ENCODE results near the gene COL24A1.

- TF ChIP-seq, protein P1, sequence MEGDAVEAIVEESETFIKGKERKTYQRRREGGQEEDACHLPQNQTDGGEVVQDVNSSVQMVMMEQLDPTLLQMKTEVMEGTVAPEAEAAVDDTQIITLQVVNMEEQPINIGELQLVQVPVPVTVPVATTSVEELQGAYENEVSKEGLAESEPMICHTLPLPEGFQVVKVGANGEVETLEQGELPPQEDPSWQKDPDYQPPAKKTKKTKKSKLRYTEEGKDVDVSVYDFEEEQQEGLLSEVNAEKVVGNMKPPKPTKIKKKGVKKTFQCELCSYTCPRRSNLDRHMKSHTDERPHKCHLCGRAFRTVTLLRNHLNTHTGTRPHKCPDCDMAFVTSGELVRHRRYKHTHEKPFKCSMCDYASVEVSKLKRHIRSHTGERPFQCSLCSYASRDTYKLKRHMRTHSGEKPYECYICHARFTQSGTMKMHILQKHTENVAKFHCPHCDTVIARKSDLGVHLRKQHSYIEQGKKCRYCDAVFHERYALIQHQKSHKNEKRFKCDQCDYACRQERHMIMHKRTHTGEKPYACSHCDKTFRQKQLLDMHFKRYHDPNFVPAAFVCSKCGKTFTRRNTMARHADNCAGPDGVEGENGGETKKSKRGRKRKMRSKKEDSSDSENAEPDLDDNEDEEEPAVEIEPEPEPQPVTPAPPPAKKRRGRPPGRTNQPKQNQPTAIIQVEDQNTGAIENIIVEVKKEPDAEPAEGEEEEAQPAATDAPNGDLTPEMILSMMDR (IDR thresholded peaks at IDR 0.05 in 8 of 11, conservative IDR thresholded peaks at IDR 0.05 in 3 of 11), result no peak
- no peak for TF ChIP-seq POLR2AphosphoS5 (IDR thresholded peaks at IDR 0.05)
These were observed 56.2 kb downstream of the COL24A1 start for GRCh38 chr1:86100401-86100800.
